H1 (cell line): ENCODE data around the gene TMTC4.

Experiments
- ASH2L ChIP-seq: fragments of 200-600, 300-600 bp; sonication (generic); IDR thresholded peaks from one replicate; pipeline ENCODE4 v1.7.1; 2017; ENCODE audit warnings: low read length
- EP300 ChIP-seq, 2 experiments: IDR thresholded peaks; 1 replicate in 1 of 2; 2 replicates in 1 of 2; pipeline ENCODE4 v1.6.1; 2011 to 2012; ENCODE audit warnings: low read depth in 2 of 2, low read length in 2 of 2, mild to moderate bottlenecking in 2 of 2, borderline replicate concordance in 1 of 2, inconsistent platforms in 1 of 2, moderate library complexity in 1 of 2
- JUN ChIP-seq: IDR thresholded peaks from 2 replicates; pipeline ENCODE4 v1.6.1; 2011; ENCODE audit warnings: low read depth, mild to moderate bottlenecking, improper control_type of control experiment, low read length
- PHF8 ChIP-seq: fragments of 200-600 bp; sonication (generic); conservative IDR thresholded peaks from 2 replicates; pipeline ENCODE4 v1.7.1; 2012; ENCODE audit warnings: low read depth, mild to moderate bottlenecking, inconsistent platforms, low read length, moderate library complexity
- POLR2AphosphoS5 ChIP-seq: IDR thresholded peaks from 2 replicates; pipeline ENCODE4 v1.6.1; 2011; ENCODE audit warnings: low read depth, low read length
- SIN3A ChIP-seq, 2 experiments: IDR thresholded peaks in 1 of 2; conservative IDR thresholded peaks in 1 of 2; 2 replicates each; pipeline ENCODE4 v1.6.1; 2011 to 2012; ENCODE audit warnings: low read length in 2 of 2, improper control_type of control experiment in 1 of 2, low read depth in 1 of 2, mild to moderate bottlenecking in 1 of 2
- SRF ChIP-seq: IDR thresholded peaks from 2 replicates; pipeline ENCODE4 v1.6.1; 2011; ENCODE audit warnings: mild to moderate bottlenecking, low read depth, low read length, moderate library complexity
- TAF1 ChIP-seq: IDR thresholded peaks from 2 replicates; pipeline ENCODE4 v1.6.1; 2011; ENCODE audit warnings: mild to moderate bottlenecking, low read depth, low read length
- TEAD4 ChIP-seq: IDR thresholded peaks from 2 replicates; pipeline ENCODE4 v1.6.1; 2012; ENCODE audit warnings: low read depth, low read length, inconsistent platforms, mixed read lengths
- ZNF274 ChIP-seq: IDR thresholded peaks from 2 replicates; pipeline ENCODE4 v1.7.0; 2012; ENCODE audit warnings: low read length, borderline replicate concordance; ENCODE audit errors: extremely low read depth
- TF ChIP-seq, protein P1 (sequence below), 3 experiments: IDR thresholded peaks; 1 replicate in 2 of 3; 2 replicates in 1 of 3; pipeline versions ENCODE4 v1.5.1 to v1.6.1; 2011; ENCODE audit warnings: low read length in 3 of 3, mild to moderate bottlenecking in 3 of 3, inconsistent platforms in 2 of 3, low read depth in 1 of 3, moderate library complexity in 1 of 3; ENCODE audit not compliant: insufficient read depth in 1 of 3; ENCODE audit errors: control extremely low read depth in 1 of 3

DNA sequence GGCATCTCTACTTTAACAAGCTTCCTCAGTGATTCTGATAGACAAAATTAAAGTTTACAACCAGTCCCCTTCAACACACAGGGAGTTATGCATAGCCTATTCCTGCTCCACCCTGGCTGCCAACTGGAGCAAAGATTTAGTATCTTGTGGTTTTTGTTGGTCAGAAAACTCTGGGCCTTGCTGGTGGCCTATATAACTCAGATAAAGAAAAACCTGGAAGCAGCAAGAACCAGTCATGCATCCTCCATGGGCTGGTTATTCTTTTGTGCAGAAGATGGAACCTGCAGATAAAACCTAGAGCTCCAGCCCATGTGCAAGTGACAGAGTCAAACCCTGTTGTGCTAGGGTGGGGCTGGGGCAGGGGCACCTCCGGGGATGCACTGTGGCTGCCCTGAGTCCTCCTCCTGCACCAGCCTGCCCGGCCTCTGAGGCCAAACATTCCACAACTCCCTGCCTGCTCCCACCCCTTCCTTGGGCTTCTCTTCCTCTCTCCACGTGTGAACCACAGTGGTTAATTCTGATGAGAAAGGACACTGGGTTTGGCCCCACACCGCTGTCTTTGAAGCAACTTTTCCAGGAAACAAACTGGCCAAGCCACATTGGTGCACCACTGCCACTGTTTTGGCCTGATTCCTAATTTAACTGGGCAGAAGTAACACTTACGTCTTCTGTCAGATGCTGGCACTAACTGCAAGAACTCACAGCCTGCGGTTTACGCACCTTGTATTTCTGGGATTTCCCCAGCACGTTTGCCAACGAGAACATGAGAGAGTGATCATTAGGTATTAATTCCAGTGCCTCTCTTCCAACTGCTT lies 62.7 kb downstream of the TMTC4 start:
- TF ChIP-seq ZNF274 (no peak), SRF (no peak), SIN3A (conservative IDR thresholded peaks at IDR 0.05 in 1 of 2, IDR thresholded peaks at IDR 0.05 in 1 of 2; ENCODE audit: low read depth in 1 of 2, low read length in 2 of 2) (no peak), POLR2AphosphoS5 (no peak), EP300 (IDR thresholded peaks at IDR 0.05; ENCODE audit: borderline replicate concordance in 1 of 2, low read depth in 2 of 2, low read length in 2 of 2) (no peak), ASH2L (no peak), TEAD4 (no peak), PHF8 (no peak), TAF1 (no peak), JUN (no peak)
- TF ChIP-seq, protein P1, sequence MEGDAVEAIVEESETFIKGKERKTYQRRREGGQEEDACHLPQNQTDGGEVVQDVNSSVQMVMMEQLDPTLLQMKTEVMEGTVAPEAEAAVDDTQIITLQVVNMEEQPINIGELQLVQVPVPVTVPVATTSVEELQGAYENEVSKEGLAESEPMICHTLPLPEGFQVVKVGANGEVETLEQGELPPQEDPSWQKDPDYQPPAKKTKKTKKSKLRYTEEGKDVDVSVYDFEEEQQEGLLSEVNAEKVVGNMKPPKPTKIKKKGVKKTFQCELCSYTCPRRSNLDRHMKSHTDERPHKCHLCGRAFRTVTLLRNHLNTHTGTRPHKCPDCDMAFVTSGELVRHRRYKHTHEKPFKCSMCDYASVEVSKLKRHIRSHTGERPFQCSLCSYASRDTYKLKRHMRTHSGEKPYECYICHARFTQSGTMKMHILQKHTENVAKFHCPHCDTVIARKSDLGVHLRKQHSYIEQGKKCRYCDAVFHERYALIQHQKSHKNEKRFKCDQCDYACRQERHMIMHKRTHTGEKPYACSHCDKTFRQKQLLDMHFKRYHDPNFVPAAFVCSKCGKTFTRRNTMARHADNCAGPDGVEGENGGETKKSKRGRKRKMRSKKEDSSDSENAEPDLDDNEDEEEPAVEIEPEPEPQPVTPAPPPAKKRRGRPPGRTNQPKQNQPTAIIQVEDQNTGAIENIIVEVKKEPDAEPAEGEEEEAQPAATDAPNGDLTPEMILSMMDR (IDR thresholded peaks at IDR 0.05; ENCODE audit: control extremely low read depth in 1 of 3, insufficient read depth in 1 of 3, low read depth in 1 of 3, low read length in 3 of 3): no peak
